GM12874 (cell line): Measurements from ENCODE around the gene TAB3.

Experiments used
- CTCF ChIP-seq: IDR thresholded peaks from 2 replicates; pipeline ENCODE4 v1.5.1; 2011; ENCODE audit warnings: low read depth, mild to moderate bottlenecking, control low read depth, low read length, moderate library complexity; ENCODE audit not compliant: insufficient read depth

TAB3 gene

GRCh38 chrX:30898886-30899285 is 9.8 kb upstream of the TAB3 start:
- TF ChIP-seq CTCF = no peak

DNA sequence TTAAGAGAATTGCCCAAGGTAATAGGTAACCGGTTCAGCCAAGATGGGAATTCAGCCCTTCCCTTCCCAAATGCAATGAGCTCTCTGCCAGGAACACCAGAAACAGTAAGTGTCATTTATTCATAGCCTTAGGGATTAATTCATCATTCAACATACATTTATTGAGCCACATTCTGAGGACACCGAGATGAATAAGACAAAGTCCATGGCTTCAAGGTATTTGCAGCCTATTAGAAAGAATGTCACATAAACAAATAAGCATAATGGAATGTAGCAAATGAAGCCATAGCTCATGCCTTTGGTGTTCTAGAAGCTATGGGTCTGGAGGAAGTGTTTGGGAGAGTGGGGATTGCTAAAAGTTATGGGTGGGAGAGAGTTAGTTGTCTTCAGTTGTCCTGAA is 6.3 kb upstream of the TAB3 start:
- TF ChIP-seq CTCF = no peak

DNA sequence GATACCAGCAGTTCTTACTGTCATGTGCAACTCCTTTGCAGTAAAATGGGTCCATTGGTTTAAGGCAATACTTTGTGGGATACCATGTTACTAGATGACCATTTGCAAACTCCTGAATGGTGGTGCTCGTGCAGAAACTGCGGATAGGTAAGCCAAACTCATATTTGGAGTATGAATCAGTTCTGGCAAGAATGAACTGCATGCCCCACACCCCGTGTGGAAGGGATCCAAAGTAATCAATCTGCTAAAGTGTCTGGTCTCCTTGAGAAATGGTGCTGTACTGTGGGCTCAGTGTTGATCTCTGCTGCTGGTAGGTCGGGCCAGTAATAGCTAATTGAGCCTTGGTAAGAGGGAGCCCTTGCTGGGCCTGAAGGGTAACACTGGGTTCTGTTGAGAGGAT is 4.2 kb upstream of the TAB3 start:
- TF ChIP-seq CTCF = no peak

DNA sequence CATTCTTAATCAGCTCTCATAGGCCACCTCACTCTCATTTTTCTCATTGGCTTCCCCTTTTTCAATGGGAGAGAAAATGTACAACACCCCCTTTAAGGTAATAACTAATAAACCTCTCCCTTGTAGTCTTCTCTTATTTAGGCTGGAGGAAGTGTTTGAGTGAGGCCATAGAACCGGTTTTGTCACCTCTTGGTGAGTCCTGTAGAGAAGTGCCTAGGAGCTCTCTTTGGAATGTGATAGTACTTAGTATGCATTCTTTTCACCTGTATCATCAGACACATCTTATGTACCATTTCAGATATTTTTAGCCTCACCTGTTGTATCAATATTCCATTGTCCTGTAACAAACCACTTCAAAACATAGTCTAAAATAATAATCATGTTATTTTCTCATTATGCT is 3.5 kb upstream of the TAB3 start:
- TF ChIP-seq CTCF = no peak

DNA sequence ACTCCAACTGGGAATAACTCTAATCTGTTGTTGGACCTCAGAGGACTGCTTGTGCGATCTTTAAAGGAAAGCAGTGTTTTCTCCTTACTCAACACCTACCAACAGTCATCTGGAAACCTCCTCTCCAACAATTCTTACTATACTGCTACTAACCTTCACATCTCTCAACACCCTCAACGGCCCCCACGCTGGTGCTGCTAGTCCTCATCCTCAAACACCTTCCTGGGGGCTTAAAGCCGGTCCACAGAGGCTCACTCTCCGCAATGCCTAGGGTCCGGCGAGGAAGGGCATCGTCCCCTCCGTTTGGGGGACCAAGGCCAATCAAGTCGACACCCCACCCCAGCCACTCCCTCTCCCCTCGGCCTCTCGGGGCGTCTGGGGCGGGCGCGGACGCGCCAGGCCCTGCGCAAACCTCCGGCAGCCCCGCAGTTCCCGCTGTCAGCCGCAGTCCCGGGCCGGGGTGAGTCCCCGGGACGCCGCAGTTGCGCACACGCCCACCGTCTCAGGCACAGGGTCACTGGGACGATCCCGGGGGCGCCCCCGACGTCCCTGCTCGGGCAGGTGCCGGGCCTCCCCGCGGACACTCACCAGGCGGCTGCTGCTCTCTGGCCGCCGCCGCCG is 418 bp downstream of the TAB3 start:
- no peak for TF ChIP-seq CTCF

DNA sequence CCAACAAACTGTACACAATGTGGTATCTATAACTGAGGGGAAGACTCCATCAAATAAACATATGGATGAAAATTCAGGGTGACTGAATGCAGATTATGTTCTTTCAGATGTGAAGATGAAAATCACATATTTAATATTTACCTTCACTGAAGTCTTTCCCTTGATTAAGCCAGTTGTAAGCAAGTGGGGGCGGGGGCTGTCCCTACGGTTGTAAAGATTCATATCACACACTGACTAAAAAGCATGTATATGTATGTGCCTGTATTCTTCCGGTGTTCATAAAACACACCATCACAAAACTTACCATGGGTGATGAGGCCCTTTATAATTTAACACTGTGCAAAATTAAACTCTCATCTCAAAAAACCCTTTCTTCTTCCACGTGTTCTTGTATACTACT is 1.3 kb downstream of the TAB3 start:
- no peak for TF ChIP-seq CTCF

- TF ChIP-seq CTCF = no peak
Observed at GRCh38 chrX:30887288-30887687, 1.8 kb downstream of the TAB3 start.
